Testis (tissue), 3 donors: ENCODE data around the gene TRMT11. TPM values are rescaled to one million over a fixed set of nuclear protein-coding genes. Genes with fewer than 3 reads are reported as not detected.
"Not testable (repeated sequence)": the region's sequence is repeated elsewhere in the genome, so short reads cannot be mapped to it uniquely, and the experiment has no call there.

Experiments used
- DNase-seq: peaks from one replicate; pipeline ENCODE4 v3.0.0-alpha.2; 2019
- H3K27ac ChIP-seq, 2 donors: fragments of 200-600 bp; sonication (generic); one replicate each; pipeline ENCODE4 v1.5.1; 2019
- H3K27me3 ChIP-seq: fragments of 200-600 bp; sonication (generic); one replicate; pipeline ENCODE4 v1.5.1; 2019
- H3K36me3 ChIP-seq: fragments of 200-600 bp; sonication (generic); one replicate; pipeline ENCODE4 v1.5.1; 2017; ENCODE audit warnings: low read depth; ENCODE audit errors: missing control alignments
- H3K4me1 ChIP-seq: fragments of 200-600 bp; sonication (generic); one replicate; pipeline ENCODE4 v1.5.1; 2019
- H3K4me3 ChIP-seq, 2 donors: fragments of 200-600 bp; sonication (generic); one replicate each; pipeline ENCODE4 v1.5.1; 2017 to 2019
- H3K9me3 ChIP-seq: fragments of 200-600 bp; sonication (generic); one replicate; pipeline ENCODE4 v1.5.1; 2017
- POLR2A ChIP-seq: fragments of 450-650 bp; IDR thresholded peaks from one replicate; pipeline ENCODE4 v1.6.1; 2017; ENCODE audit warnings: antibody characterized with exemption, mild to moderate bottlenecking, moderate library complexity
- WGBS, 2 donors: methylation state at CpG; one replicate each; pipeline ENCODE4 v1.1.5; 2018; 5-methylcytosine and 5-hydroxymethylcytosine counted together
- intact Hi-C: fragments of 100-400 bp; cut with DNase I; formaldehyde crosslinking; loops from one replicate; pipeline ENCODE4 v1.15.1; 2023; ENCODE audit warnings: low total_unique reads
- polyA plus RNA-seq: library from polyadenylated mRNA; stranded (reverse); fragments of 350-450 nt; fragmentation: Illumina TruSeq; extraction: RNeasy Lipid Tissue Mini Kit (QIAGEN cat#74804); gene quantifications from one replicate; pipeline ENCODE4 v1.2.3, GENCODE V29; 2014; ENCODE audit warnings: low read depth, low replicate concordance; ENCODE audit not compliant: insufficient read depth
- total RNA-seq, 2 donors: library from RNA; depleted of rRNA; stranded (reverse); fragments of >200 nt; gene quantifications; one replicate each; pipeline ENCODE4 v1.2.3, GENCODE V29; 2016
- TF ChIP-seq, protein P1 (sequence below), 3 experiments: fragments of 450-650 bp in 2 of 3; fragments of 200-600 bp in 1 of 3; sonication (generic) in 1 of 3; IDR thresholded peaks; one replicate each; pipeline ENCODE4 v1.5.1; 2016 to 2019; ENCODE audit warnings: antibody characterized with exemption in 3 of 3, mild to moderate bottlenecking in 2 of 3, moderate library complexity in 1 of 3

The TRMT11 gene
- total and polyA plus RNA-seq, 3 donors from 2014 or later, result 16.1 to 51.2 (median 32.2) TPM

DNA sequence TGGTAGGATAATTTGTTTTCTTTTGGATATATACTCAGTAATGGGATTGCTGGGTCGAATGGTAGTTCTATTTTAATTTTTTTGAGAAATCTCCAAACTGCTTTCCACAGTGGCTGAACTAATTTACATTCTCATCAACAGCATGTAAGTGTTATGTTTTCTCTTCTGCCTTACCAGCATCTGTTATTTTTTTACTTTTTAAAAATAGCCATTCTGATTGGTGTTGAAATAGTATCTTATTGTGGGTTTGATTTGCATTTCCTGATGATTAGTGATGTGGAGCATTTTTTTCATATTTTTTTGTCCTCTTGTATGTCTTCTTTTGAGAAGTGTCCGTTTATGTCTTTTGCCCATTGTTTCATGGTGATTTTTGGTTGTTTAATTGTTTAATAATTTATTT is 17.8 kb upstream of the TRMT11 start:
- Histone ChIP-seq H3K27me3 (no peaks in the 10 kb centered on the region), H3K27ac (no peak overlapping the region), H3K4me1 (no peaks in the 10 kb centered on the region), H3K9me3 (no peaks in the 10 kb centered on the region), H3K36me3 (no peaks in the 10 kb centered on the region), H3K4me3 (no peak overlapping the region)
- no peak for DNase-seq
- no peak for TF ChIP-seq POLR2A
- TF ChIP-seq, protein P1, sequence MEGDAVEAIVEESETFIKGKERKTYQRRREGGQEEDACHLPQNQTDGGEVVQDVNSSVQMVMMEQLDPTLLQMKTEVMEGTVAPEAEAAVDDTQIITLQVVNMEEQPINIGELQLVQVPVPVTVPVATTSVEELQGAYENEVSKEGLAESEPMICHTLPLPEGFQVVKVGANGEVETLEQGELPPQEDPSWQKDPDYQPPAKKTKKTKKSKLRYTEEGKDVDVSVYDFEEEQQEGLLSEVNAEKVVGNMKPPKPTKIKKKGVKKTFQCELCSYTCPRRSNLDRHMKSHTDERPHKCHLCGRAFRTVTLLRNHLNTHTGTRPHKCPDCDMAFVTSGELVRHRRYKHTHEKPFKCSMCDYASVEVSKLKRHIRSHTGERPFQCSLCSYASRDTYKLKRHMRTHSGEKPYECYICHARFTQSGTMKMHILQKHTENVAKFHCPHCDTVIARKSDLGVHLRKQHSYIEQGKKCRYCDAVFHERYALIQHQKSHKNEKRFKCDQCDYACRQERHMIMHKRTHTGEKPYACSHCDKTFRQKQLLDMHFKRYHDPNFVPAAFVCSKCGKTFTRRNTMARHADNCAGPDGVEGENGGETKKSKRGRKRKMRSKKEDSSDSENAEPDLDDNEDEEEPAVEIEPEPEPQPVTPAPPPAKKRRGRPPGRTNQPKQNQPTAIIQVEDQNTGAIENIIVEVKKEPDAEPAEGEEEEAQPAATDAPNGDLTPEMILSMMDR (IDR thresholded peaks at IDR 0.05), result no peak
- 86 to 93% methylated on average over 2 of the region's 2 CpGs for WGBS, 2 donors
- intact Hi-C loops, result no loop called here

DNA sequence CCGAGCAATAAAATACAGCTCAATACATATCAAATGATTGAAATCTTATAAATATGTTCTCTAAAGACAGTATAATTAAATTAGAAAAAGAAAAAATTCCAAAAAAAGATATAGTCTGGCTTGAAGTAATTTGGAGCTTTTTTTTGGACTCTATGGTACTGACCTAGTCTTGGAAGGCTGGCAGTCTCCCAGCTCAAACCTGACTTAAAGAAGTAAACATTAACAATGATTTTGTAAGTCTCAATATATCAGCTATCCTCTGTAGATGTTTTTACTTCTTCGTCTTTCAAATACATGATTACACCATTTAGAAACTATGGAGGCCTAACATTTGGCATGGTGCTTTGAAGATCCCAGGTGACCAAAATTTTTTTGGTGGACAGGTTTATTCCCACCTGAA is 15.6 kb upstream of the TRMT11 start:
- no peak for DNase-seq
- Histone ChIP-seq H3K27ac (no peak overlapping the region), H3K9me3 (no peaks in the 10 kb centered on the region), H3K4me3 (no peak overlapping the region), H3K27me3 (no peaks in the 10 kb centered on the region), H3K4me1 (no peaks in the 10 kb centered on the region), H3K36me3 (no peaks in the 10 kb centered on the region)
- 74 to 96% methylated on average over 2 of the region's 2 CpGs for WGBS, 2 donors
- TF ChIP-seq, protein P1 (IDR thresholded peaks at IDR 0.05), result no peak
- TF ChIP-seq POLR2A, result no peak
- intact Hi-C loops, result no loop called here

DNA sequence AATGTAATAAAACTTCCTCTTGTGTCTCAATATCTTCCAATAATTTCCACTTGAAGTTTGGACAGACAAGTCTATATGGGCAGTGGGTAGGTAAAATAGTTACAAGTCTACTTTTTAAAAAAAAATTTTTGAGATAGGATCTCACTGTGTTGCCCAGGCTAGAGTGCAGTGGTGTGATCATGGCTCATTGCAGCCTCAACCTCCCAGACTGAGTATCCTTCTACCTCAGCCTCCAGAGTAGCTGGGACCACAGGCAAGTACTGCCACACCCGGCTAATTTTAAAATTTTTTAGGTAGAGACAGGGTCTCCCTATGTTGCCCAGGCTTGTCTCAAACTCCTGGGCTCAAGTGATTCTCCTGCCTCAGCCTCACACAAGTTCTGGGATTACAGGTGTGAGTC is 13.9 kb upstream of the TRMT11 start:
- DNase-seq, H3K9me3 ChIP-seq, intact Hi-C loops, H3K27me3 ChIP-seq, H3K4me3 ChIP-seq, H3K27ac ChIP-seq, H3K4me1 ChIP-seq, H3K36me3 ChIP-seq: not testable (repeated sequence)
- WGBS, 2 donors, result 95 to 100% methylated on average over 1 of the region's 1 CpG

DNA sequence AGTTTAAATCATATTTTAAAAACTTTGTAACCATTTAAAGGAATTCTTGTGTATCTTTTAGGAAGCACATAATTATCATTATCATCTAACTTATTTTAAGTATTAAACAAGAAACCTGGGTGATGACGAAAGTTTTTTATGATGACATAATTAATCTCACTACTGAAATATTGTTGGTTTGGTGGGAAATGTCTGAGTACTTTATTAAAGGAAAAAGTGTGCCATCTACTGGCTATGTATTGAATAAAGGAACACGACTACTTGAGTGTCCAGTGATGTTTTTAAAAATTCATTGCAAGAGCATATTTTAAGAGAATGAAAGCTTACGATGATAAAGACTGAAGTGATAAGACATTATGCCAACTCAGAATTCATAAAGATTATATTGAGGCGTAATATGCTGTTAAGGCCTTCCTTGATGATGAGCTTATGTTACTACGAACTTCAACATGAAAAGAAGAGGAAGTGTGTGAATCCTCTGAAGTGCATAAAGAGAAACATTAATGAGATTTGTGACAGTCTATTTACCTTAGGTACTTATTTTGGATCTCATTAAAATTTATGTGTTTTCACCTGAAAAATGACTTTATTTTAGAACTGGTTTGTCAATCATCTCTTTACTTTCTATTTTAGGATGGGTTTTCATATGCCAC is 12.0 kb upstream of the TRMT11 start:
- Histone ChIP-seq H3K4me3 (no peak overlapping the region), H3K9me3 (no peaks in the 10 kb centered on the region), H3K27ac (no peak overlapping the region), H3K4me1 (no peaks in the 10 kb centered on the region), H3K27me3 (no peaks in the 10 kb centered on the region), H3K36me3 (no peaks in the 10 kb centered on the region)
- TF ChIP-seq POLR2A, result no peak
- TF ChIP-seq, protein P1 (IDR thresholded peaks at IDR 0.05), result peak in 2 of 3 experiments; percentile 34 to 49
- intact Hi-C loops, result no loop called here
- DNase-seq, result no peak
- WGBS, 2 donors, result 47 to 53% methylated on average over 5 of the region's 5 CpGs

DNA sequence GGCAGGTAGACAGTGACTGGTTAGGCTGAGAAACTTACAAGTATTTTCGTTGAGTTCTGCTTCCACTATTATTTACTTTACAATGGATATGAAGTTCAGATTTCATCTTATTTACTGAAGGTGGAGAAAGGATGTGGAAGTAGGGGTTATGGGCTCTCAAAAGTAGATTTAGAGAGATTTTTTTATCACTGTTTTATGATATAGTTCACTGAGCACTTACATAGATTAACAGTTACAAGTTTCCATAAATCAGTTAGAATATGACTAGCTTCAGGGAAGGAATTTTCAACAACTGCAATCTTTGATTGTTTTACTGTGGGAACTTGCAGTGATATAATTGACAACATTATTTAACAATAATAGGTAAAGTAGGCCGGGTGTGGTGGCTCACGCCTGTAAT is 7.2 kb upstream of the TRMT11 start:
- TF ChIP-seq, protein P1 (IDR thresholded peaks at IDR 0.05), result no peak
- no peak for TF ChIP-seq POLR2A
- no peak overlapping the region for H3K27ac ChIP-seq
- DNase-seq, result no peak
- H3K4me3 ChIP-seq, result no peak overlapping the region
- no peaks in the 10 kb centered on the region for H3K4me1 ChIP-seq
- 93 to 96% methylated on average over 3 of the region's 3 CpGs for WGBS, 2 donors
- H3K36me3 ChIP-seq, result no peaks in the 10 kb centered on the region
- H3K9me3 ChIP-seq, result no peaks in the 10 kb centered on the region
- no peaks in the 10 kb centered on the region for H3K27me3 ChIP-seq
- intact Hi-C loops, result no loop called here
